Measurements from ENCODE around the gene TFG.

TFG gene

DNA sequence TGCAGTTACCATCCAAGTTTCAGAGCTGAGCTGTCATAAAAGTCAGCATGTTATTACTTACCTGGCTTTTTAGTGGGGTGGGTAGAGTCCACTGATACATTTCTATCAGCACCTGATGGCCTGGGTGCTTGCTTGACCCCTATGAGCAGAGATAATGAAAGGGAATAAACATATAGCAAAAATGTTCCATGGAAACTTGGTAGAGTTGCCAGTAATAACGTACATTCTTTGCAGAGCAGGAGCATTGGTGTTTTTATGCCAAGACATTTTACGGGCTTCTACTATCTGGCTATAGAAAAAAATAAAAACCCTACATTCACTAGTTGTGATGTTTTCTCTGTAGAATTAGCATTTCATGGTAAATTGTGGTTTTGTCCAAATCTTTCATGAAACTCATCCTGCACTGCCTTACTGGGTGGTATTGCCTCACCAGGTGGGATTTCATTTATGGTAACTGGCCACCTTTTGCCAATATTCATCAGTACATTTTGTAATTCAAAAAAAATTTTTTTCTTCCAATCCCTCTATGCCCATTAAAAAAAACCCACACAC, 70.9 kb downstream of the TFG start:
- no peak for DNase-seq
- H3K36me3 Mint-ChIP-seq (ENCODE audit: low read depth) = no peaks in the 10 kb centered on the region

GRCh38 chr3:100781301-100781700, 72.0 kb downstream of the TFG start:
- H3K27ac Mint-ChIP-seq = no peak overlapping the region
- H3K27me3 Mint-ChIP-seq = no peaks in the 10 kb centered on the region
- H3K9me3 Mint-ChIP-seq = peaks cover 3% of the 10 kb centered on the region
- no peaks in the 10 kb centered on the region for H3K36me3 Mint-ChIP-seq (ENCODE audit: low read depth)
- no peak overlapping the region for H3K4me3 Mint-ChIP-seq
- no peaks in the 10 kb centered on the region for H3K4me1 Mint-ChIP-seq (ENCODE audit: low read depth)
- no peak for DNase-seq

More for the DNA sequence above, 70.9 kb downstream of the TFG start:
- Mint-ChIP-seq H3K27ac (no peak overlapping the region), H3K9me3 (no peaks in the 10 kb centered on the region), H3K27me3 (no peaks in the 10 kb centered on the region), H3K4me1 (ENCODE audit: low read depth) (no peaks in the 10 kb centered on the region), H3K4me3 (no peak overlapping the region)

DNA sequence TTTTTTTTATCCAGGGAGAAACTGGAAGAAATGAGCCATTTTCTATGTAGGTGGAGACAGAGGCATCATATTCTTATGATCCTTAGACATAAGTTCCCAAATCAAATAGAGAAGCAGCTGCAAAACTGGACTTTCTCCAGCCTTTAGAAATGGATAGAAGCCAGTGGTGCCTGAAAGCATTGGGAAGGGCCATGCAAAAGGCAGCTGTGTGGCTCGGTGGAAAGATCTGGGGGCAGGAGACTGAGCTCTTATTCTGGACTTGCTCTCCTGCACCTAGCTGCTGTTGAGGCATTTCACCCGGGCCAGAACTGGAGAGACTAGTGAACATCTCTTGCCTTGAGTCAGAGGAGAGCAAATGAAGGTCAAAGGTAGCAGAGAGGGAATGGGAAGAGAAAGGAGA, 73.1 kb downstream of the TFG start:
- no peaks in the 10 kb centered on the region for H3K4me1 Mint-ChIP-seq (ENCODE audit: low read depth)
- H3K27me3 Mint-ChIP-seq = no peaks in the 10 kb centered on the region
- no peak for DNase-seq
- no peak overlapping the region for H3K27ac Mint-ChIP-seq
- H3K36me3 Mint-ChIP-seq (ENCODE audit: low read depth) = no peaks in the 10 kb centered on the region
- peaks cover 3% of the 10 kb centered on the region for H3K9me3 Mint-ChIP-seq
- H3K4me3 Mint-ChIP-seq = no peak overlapping the region

DNA sequence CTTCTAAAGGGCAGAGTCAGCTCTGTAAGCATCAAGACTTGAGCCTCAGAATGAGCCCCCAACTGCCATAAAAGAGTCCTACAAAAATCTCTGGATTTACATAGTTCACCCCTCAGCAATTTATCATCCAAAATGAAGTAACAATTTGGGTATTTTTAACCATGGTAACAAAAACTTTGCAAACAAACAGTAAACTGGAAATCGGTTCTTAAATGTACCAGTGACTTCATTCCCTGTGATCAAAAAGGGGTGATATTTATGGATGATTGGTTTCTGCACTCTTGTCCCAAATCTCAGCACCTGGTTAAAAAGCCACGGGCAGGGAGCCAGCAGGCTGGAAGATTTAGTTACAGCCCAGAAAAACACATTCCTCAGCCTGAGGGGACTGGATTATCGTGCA, 73.6 kb downstream of the TFG start:
- DNase-seq = no peak
- Mint-ChIP-seq H3K27ac (no peak overlapping the region), H3K36me3 (ENCODE audit: low read depth) (no peaks in the 10 kb centered on the region), H3K27me3 (no peaks in the 10 kb centered on the region), H3K4me3 (no peak overlapping the region), H3K4me1 (ENCODE audit: low read depth) (no peaks in the 10 kb centered on the region), H3K9me3 (peaks cover 3% of the 10 kb centered on the region)

DNA sequence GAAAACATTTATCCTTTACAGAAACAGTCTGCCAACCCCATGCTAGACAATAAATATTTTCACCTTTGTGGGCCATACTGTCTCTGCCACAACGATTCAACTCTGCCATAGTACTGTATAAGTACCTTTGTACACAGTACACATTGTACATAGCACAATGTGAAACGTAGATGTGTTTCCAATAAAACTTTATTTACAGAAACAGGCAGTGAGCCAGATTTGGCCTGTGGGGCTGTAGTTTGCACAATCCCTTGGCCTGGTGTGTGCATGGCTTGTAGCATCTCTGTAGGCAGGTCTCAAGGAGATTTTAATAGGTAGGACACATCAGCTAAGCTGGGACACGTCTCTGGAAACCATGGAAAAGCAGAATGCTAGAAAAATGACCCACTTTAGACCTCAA, 74.3 kb downstream of the TFG start:
- Mint-ChIP-seq H3K4me1 (ENCODE audit: low read depth) (no peaks in the 10 kb centered on the region), H3K27ac (no peak overlapping the region), H3K27me3 (no peaks in the 10 kb centered on the region)

DNA sequence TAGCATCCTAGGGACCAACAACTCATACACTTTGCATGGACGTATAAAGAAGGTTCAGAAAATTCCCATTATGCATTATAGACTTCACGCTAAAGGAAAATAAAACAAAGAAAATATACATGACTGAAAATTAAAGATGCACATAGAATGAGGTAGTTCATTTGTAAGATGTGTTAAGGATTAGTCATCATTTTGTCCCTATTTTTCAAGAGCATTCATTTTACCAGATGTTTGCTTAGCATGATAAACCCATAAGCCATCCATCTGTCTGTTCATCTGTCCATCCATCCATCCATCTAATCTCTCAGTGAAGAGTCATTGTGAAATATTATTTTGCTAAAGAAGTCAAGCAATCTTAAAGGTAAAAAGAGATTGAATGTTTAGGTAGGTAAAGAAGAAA, 80.3 kb downstream of the TFG start:
- DNase-seq = no peak
- Mint-ChIP-seq H3K27me3 (no peaks in the 10 kb centered on the region), H3K27ac (no peak overlapping the region), H3K36me3 (ENCODE audit: low read depth) (no peaks in the 10 kb centered on the region), H3K4me3 (no peak overlapping the region), H3K9me3 (peaks cover 3% of the 10 kb centered on the region), H3K4me1 (ENCODE audit: low read depth) (no peaks in the 10 kb centered on the region)

More for the DNA sequence above, 74.3 kb downstream of the TFG start:
- DNase-seq = no peak
- peaks cover 3% of the 10 kb centered on the region for H3K9me3 Mint-ChIP-seq
- H3K36me3 Mint-ChIP-seq (ENCODE audit: low read depth) = no peaks in the 10 kb centered on the region
- H3K4me3 Mint-ChIP-seq = no peak overlapping the region

GRCh38 chr3:100796556-100796955, 87.3 kb downstream of the TFG start:
- H3K36me3 Mint-ChIP-seq (ENCODE audit: low read depth) = no peaks in the 10 kb centered on the region
- peaks cover 6% of the 10 kb centered on the region for H3K4me1 Mint-ChIP-seq (ENCODE audit: low read depth)
- no peaks in the 10 kb centered on the region for H3K27me3 Mint-ChIP-seq
- H3K4me3 Mint-ChIP-seq = no peak overlapping the region
- H3K9me3 Mint-ChIP-seq = no peaks in the 10 kb centered on the region
- DNase-seq = no peak
- no peak overlapping the region for H3K27ac Mint-ChIP-seq

DNA sequence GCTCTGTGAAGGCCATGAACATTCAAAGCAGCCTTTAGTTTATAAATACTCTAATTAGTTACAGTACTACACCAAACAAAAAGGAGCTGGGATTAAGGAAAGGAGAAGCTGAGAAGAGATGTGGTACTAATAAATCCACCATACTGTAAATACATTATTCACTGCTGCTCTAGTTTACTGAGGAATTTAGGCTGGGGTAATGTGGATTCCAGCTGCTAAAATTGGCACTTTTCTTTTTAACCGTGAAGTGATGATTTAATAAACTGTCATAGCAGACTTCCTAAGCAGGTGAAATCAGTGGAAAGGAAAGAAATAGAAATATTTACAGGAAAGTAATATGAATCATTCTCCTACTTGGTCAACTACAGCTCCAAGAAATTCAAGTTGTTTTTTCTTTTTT, 88.7 kb downstream of the TFG start:
- no peak overlapping the region for H3K4me3 Mint-ChIP-seq
- peaks cover 6% of the 10 kb centered on the region for H3K4me1 Mint-ChIP-seq (ENCODE audit: low read depth)
- no peaks in the 10 kb centered on the region for H3K9me3 Mint-ChIP-seq
- H3K27me3 Mint-ChIP-seq = no peaks in the 10 kb centered on the region
- no peak for DNase-seq
- no peak overlapping the region for H3K27ac Mint-ChIP-seq
- H3K36me3 Mint-ChIP-seq (ENCODE audit: low read depth) = no peaks in the 10 kb centered on the region
